Islet precursor cell (in vitro differentiated cells): ENCODE data around the gene BPIFA2.
A peak's percentile ranks its signal among the peaks of the same experiment; 100 is the strongest.
"Not testable (repeated sequence)": the region's sequence is repeated elsewhere in the genome, so short reads cannot be mapped to it uniquely, and the experiment has no call there.

Experiments used
- DNase-seq: peaks from one replicate; pipeline ENCODE4 v3.0.0-alpha.2; 2018

Gene BPIFA2

GRCh38 chr20:33162313-33162712 is 5.6 kb upstream of the BPIFA2 start:
- DNase-seq, result peak; percentile 31

- peak; percentile 37 for DNase-seq
Observed at GRCh38 chr20:33162753-33163152, 5.2 kb upstream of the BPIFA2 start.

- peak; percentile 38 for DNase-seq
Observed at GRCh38 chr20:33163856-33164762, 3.9 kb upstream of the BPIFA2 start.

- DNase-seq, result no peak
Observed at GRCh38 chr20:33164763-33165095, 3.2 kb upstream of the BPIFA2 start.

- no peak for DNase-seq
Observed at GRCh38 chr20:33165416-33166055, 2.4 kb upstream of the BPIFA2 start.

- DNase-seq, result no peak
Observed at GRCh38 chr20:33166533-33167113, 1.3 kb upstream of the BPIFA2 start.

- no peak for DNase-seq
Observed at GRCh38 chr20:33169176-33169794, 1.3 kb downstream of the BPIFA2 start.

GRCh38 chr20:33172781-33173180 is 4.8 kb downstream of the BPIFA2 start:
- no peak for DNase-seq

- no peak for DNase-seq
Observed at GRCh38 chr20:33175123-33175522, 7.2 kb downstream of the BPIFA2 start.

GRCh38 chr20:33176101-33176500 is 8.1 kb downstream of the BPIFA2 start:
- DNase-seq, result no peak

GRCh38 chr20:33177866-33178265 is 9.9 kb downstream of the BPIFA2 start:
- DNase-seq, result no peak

GRCh38 chr20:33178726-33179125 is 10.8 kb downstream of the BPIFA2 start:
- peak; percentile 74 for DNase-seq

- DNase-seq, result no peak
Observed at GRCh38 chr20:33180169-33180568, 12.2 kb downstream of the BPIFA2 start.

GRCh38 chr20:33181482-33182093 is 13.6 kb downstream of the BPIFA2 start:
- DNase-seq, result no peak

GRCh38 chr20:33183312-33183711 is 15.4 kb downstream of the BPIFA2 start:
- DNase-seq, result no peak

GRCh38 chr20:33185031-33185590 is 17.2 kb downstream of the BPIFA2 start:
- not testable (repeated sequence) for DNase-seq

GRCh38 chr20:33187491-33187890 is 19.5 kb downstream of the BPIFA2 start:
- no peak for DNase-seq

GRCh38 chr20:33188421-33188820 is 20.5 kb downstream of the BPIFA2 start:
- no peak for DNase-seq

- no peak for DNase-seq
Observed at GRCh38 chr20:33191484-33191883, 23.5 kb downstream of the BPIFA2 start.

GRCh38 chr20:33191955-33192354 is 24.0 kb downstream of the BPIFA2 start:
- DNase-seq, result no peak

- no peak for DNase-seq
Observed at GRCh38 chr20:33192912-33193501, 25.0 kb downstream of the BPIFA2 start.

- no peak for DNase-seq
Observed at GRCh38 chr20:33199026-33199425, 31.1 kb downstream of the BPIFA2 start.
